Measurements from ENCODE around the gene SPATA4.
"Not testable (repeated sequence)": the region's sequence is repeated elsewhere in the genome, so short reads cannot be mapped to it uniquely, and the experiment has no call there.

SPATA4 gene

DNA sequence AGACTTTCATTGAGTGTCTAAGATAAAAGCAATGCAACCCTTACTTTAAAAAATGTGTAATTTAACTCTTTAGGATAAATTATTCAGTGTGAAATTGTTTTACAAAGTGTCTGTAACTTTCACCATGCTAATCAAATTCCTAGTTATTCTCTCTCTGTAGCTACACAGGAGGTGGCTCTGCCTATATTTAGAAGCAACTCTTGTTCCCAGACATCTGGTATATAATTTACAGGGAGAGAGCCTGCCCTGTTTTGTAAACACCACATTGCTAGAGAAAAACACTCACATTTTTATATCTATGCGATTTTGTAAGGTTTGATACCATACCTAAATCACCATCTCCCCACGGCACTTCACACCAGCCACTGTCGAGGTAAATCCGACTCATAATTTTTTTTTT lies 35.5 kb upstream of the SPATA4 start:
- H3K4me3 ChIP-seq (ENCODE audit: low read depth, low read length) = no peak overlapping the region
- TF ChIP-seq, protein P1, sequence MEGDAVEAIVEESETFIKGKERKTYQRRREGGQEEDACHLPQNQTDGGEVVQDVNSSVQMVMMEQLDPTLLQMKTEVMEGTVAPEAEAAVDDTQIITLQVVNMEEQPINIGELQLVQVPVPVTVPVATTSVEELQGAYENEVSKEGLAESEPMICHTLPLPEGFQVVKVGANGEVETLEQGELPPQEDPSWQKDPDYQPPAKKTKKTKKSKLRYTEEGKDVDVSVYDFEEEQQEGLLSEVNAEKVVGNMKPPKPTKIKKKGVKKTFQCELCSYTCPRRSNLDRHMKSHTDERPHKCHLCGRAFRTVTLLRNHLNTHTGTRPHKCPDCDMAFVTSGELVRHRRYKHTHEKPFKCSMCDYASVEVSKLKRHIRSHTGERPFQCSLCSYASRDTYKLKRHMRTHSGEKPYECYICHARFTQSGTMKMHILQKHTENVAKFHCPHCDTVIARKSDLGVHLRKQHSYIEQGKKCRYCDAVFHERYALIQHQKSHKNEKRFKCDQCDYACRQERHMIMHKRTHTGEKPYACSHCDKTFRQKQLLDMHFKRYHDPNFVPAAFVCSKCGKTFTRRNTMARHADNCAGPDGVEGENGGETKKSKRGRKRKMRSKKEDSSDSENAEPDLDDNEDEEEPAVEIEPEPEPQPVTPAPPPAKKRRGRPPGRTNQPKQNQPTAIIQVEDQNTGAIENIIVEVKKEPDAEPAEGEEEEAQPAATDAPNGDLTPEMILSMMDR (IDR thresholded peaks at IDR 0.05; ENCODE audit: borderline replicate concordance, insufficient read depth, low read depth, low read length) = no peak

DNA sequence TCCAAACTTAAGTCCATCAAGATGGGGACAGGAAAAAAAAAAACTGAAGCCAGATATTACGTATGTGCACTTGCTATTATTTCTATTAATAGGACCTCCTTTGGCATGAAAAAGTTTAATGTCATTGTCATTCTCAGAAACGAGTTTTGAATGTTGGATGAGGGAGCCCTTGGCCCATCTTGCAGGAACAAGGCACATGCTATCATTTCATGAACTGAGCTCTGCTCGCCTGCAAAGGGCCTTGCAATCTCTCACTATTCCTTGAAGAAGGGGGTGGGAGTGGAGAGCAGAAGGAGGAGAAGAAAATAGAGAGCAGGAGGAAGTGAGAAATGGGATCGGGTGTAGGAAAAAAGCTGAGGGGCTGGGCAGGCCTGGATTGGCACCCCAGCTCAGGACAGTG lies 34.3 kb upstream of the SPATA4 start:
- TF ChIP-seq, protein P1 (IDR thresholded peaks at IDR 0.05; ENCODE audit: borderline replicate concordance, insufficient read depth, low read depth, low read length) = no peak
- H3K4me3 ChIP-seq (ENCODE audit: low read depth, low read length) = no peak overlapping the region

- no peak overlapping the region for H3K4me3 ChIP-seq (ENCODE audit: low read depth, low read length)
- TF ChIP-seq, protein P1 (IDR thresholded peaks at IDR 0.05; ENCODE audit: borderline replicate concordance, insufficient read depth, low read depth, low read length) = no peak
Measured at GRCh38 chr4:176226736-176227135, 31.4 kb upstream of the SPATA4 start.

DNA sequence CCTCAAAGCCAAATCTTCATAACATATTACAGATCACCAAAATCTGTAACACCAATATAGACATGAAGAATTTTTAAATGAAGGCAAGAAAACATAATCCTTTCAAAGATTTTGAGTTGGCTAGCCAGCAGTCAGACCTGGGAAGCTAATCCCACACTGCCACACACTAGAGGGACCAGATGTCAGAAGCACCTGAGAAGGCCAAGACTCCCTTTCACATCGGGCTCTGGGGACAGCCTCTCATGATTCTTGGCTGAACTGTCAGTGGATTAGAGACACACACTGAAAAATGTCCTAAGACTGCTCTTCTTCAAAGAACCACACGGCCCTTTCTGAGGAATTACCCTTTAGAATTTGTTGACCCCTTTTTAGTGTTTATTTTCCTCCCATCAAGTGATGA lies 28.2 kb upstream of the SPATA4 start:
- TF ChIP-seq, protein P1 (IDR thresholded peaks at IDR 0.05; ENCODE audit: borderline replicate concordance, insufficient read depth, low read depth, low read length) = no peak
- no peak overlapping the region for H3K4me3 ChIP-seq (ENCODE audit: low read depth, low read length)

- TF ChIP-seq, protein P1 (IDR thresholded peaks at IDR 0.05; ENCODE audit: borderline replicate concordance, insufficient read depth, low read depth, low read length) = no peak
Measured at GRCh38 chr4:176222149-176222548, 26.8 kb upstream of the SPATA4 start.

DNA sequence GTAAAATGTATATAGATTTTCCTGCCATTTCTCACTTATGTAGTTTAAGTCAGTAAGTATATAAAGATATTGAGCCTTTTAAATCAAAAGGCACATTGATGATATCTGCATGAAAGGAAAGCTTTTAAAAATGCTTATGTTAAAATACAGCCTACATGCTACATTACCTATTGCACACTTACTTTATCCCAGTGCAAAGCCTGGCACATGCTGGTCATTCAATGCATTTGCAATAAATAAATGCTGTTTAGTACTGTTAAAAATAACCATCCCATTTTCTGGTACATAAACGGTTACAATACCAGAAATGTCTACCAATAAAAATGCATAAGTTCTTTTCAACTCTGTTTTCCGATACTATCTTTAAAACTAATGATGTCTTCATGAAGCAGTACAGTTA lies 22.1 kb upstream of the SPATA4 start:
- TF ChIP-seq, protein P1 (IDR thresholded peaks at IDR 0.05; ENCODE audit: borderline replicate concordance, insufficient read depth, low read depth, low read length) = no peak
- no peak overlapping the region for H3K4me3 ChIP-seq (ENCODE audit: low read depth, low read length)

More at GRCh38 chr4:176222149-176222548, 26.8 kb upstream of the SPATA4 start:
- H3K4me3 ChIP-seq (ENCODE audit: low read depth, low read length) = no peak overlapping the region

GRCh38 chr4:176212351-176212750 lies 17.0 kb upstream of the SPATA4 start:
- H3K4me3 ChIP-seq (ENCODE audit: low read depth, low read length) = not testable (repeated sequence)

All from GM12875 (cell line).